Transverse colon (tissue), 4 donors: ENCODE results near the gene SMIM28. TPM values are rescaled to one million over a fixed set of nuclear protein-coding genes. Genes with fewer than 3 reads are reported as not detected.

Experiments used
- DNase-seq: peaks from one replicate; pipeline ENCODE4 v3.0.0-alpha.2; 2019
- H3K27ac ChIP-seq, 4 donors: fragments of 200-600 bp; sonication (generic); 2 replicates each; pipeline ENCODE4 v1.5.1; 2016 to 2018; ENCODE audit warnings: inconsistent platforms in 4 of 4
- H3K27me3 ChIP-seq: fragments of 200-600 bp; sonication (generic); 2 replicates; pipeline ENCODE4 v1.5.1; 2017; ENCODE audit warnings: inconsistent platforms
- H3K36me3 ChIP-seq, 4 donors: fragments of 200-600 bp; sonication (generic); 2 replicates each; pipeline ENCODE4 v1.5.1; 2017 to 2019; ENCODE audit warnings: inconsistent platforms in 4 of 4
- H3K4me1 ChIP-seq, 4 donors: fragments of 200-600 bp; sonication (generic); 2 replicates each; pipeline ENCODE4 v1.5.1; 2017 to 2020; ENCODE audit warnings: inconsistent platforms in 4 of 4
- H3K4me3 ChIP-seq, 4 donors: fragments of 200-600 bp; sonication (generic); 1 replicate in 1 of 4; 2 replicates in 3 of 4; pipeline versions ENCODE4 v1.5.1 to v1.6.1; 2017 to 2019; ENCODE audit warnings: inconsistent platforms in 4 of 4
- H3K9me3 ChIP-seq, 2 donors: fragments of 200-600 bp; sonication (generic); 2 replicates each; pipeline ENCODE4 v1.5.1; 2017 to 2019; ENCODE audit warnings: inconsistent platforms in 2 of 2
- CTCF ChIP-seq, 5 experiments: fragments of 200-600 bp in 3 of 5; fragments of 450-650 bp in 2 of 5; sonication (generic) in 3 of 5; IDR thresholded peaks; 1 replicate in 2 of 5; 2 replicates in 3 of 5; pipeline ENCODE4 v1.5.1; 2016 to 2017; ENCODE audit warnings: antibody characterized with exemption in 5 of 5, inconsistent platforms in 3 of 5, mild to moderate bottlenecking in 2 of 5, moderate library complexity in 1 of 5
- EP300 ChIP-seq: sonication (generic); formaldehyde crosslinking; IDR thresholded peaks from one replicate; pipeline ENCODE4 v1.6.1; 2017; ENCODE audit warnings: antibody characterized with exemption, low read depth
- POLR2A ChIP-seq: fragments of 450-650 bp; IDR thresholded peaks from one replicate; pipeline ENCODE4 v1.6.1; 2016; ENCODE audit warnings: antibody characterized with exemption, mild to moderate bottlenecking, moderate library complexity
- POLR2AphosphoS5 ChIP-seq, 3 donors: sonication (generic); formaldehyde crosslinking; IDR thresholded peaks; one replicate each; pipeline ENCODE4 v1.6.1; 2016; ENCODE audit warnings: antibody characterized with exemption in 3 of 3
- WGBS, 2 donors: methylation state at CpG; one replicate each; pipeline ENCODE4 v1.1.5; 2018; ENCODE audit warnings: low coverage in 1 of 2; 5-methylcytosine and 5-hydroxymethylcytosine counted together
- in situ Hi-C, 4 donors: fragments of 200-750 bp; cut with MboI; loops; one replicate each; pipeline versions ENCODE4 v1.15.0 to v1.15.1; 2017; ENCODE audit warnings: low sequenced_read_pairs in 3 of 4, low pct_ligation_motif_present in 1 of 4, low pct_unique_long_range_greater_than_20kb in 1 of 4
- intact Hi-C: fragments of 100-400 bp; cut with DNase I; formaldehyde crosslinking; loops from one replicate; pipeline ENCODE4 v1.15.1; 2023; ENCODE audit warnings: low total_unique reads
- total RNA-seq, 4 donors: library from RNA; depleted of rRNA; stranded (reverse); fragments of >200 nt; gene quantifications; one replicate each; pipeline ENCODE4 v1.1.0, GENCODE V29; 2016

Gene SMIM28
- total RNA-seq, 4 donors from 2014 or later: 0.96 TPM; not detected in 3

GRCh38 chr6:138410048-138410735, 32.5 kb downstream of the SMIM28 start:
- no peak overlapping the region for H3K27ac ChIP-seq
- in situ Hi-C loops (loop anchor here in 3 of 4 donors (25.0 kb wide), 2 partner anchors 298 to 352 kb away; partner anchors contain the start of genes CCDC28A (in 2 of the 3) and PERP (in 2 of the 3)), intact Hi-C loops (no loop called here)
- H3K27me3 ChIP-seq: no peaks in the 10 kb centered on the region
- no peak for DNase-seq
- peaks cover 0 to 48% (median 19%) of the 10 kb centered on the region in 4 donors for H3K36me3 ChIP-seq
- WGBS, 2 donors: 75 to 80% methylated on average over 8 of the region's 8 CpGs
- TF ChIP-seq EP300 (no peak), CTCF (IDR thresholded peaks at IDR 0.05) (no peak), POLR2A (no peak), POLR2AphosphoS5 (IDR thresholded peaks at IDR 0.05) (no peak)
- H3K9me3 ChIP-seq: no peaks in the 10 kb centered on the region
- peaks cover 0 to 26% (median 8%) of the 10 kb centered on the region in 4 donors for H3K4me1 ChIP-seq
- no peak overlapping the region for H3K4me3 ChIP-seq

DNA sequence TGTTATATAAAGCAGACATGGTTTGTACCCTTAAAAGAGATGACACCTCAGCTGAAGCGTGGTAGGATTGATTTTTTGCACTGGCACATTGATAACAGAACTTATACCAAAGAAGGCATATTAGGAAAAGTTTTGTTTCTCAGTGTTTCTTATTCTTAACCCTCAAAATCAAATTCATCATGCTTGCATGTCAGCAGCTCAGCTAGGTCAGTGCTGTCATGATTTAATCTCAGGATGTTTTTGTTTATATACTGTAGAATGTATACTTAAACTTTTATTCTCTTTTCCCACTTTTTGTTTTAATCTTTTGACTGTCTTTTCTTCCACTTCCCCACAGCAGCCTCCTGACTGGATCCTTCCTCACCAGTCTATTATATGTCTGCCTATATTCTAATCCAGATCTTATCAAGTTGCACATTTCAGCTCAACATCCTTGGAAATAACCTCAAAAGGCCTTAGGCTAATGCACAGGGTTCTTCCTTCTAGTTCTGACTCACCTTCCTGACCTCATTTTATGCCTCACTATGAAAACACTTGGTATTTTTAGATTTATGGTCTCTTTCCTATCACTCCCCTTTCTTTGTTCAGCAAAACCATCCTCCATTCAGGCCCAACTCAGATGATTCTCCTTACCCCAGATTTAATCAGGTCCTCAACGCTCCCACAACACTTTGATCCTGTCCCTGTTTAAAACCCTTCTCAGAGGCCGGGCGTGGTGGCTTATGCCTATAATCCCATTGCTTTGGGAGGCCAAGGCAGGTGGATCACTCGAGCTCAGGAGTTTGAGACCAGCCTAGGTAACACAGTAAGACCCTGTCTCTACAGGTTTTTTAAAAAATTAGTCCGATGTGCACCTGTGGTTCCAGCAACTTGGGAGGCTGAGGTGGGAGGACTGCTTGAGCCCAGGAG, 33.5 kb downstream of the SMIM28 start:
- intact Hi-C loops (no loop called here), in situ Hi-C loops (loop anchor here in 3 of 4 donors (25.0 kb wide), 2 partner anchors 299 to 351 kb away; partner anchors contain the start of genes CCDC28A (in 2 of the 3) and PERP (in 2 of the 3))
- WGBS, 2 donors: 73 to 80% methylated on average over 2 to 6 of the region's 6 CpGs
- H3K4me1 ChIP-seq: peaks cover 0 to 16% (median 0%) of the 10 kb centered on the region in 4 donors
- TF ChIP-seq CTCF (IDR thresholded peaks at IDR 0.05): no peak
- no peak for TF ChIP-seq POLR2A
- no peak for TF ChIP-seq EP300
- no peak for TF ChIP-seq POLR2AphosphoS5 (IDR thresholded peaks at IDR 0.05)
- H3K27ac ChIP-seq: no peak overlapping the region
- no peaks in the 10 kb centered on the region for H3K27me3 ChIP-seq
- no peak for DNase-seq
- peaks cover 0 to 48% (median 19%) of the 10 kb centered on the region in 4 donors for H3K36me3 ChIP-seq
- no peaks in the 10 kb centered on the region for H3K9me3 ChIP-seq
- H3K4me3 ChIP-seq: no peak overlapping the region

- peaks cover 0 to 25% (median 12%) of the 10 kb centered on the region in 4 donors for H3K36me3 ChIP-seq
These were observed 37.4 kb downstream of the SMIM28 start for GRCh38 chr6:138415125-138415524.

More at GRCh38 chr6:138415125-138415524, 37.4 kb downstream of the SMIM28 start:
- WGBS, 2 donors: 92 to 94% methylated on average over 5 of the region's 5 CpGs
- Histone ChIP-seq H3K4me1 (peaks cover 0 to 11% (median 0%) of the 10 kb centered on the region in 4 donors), H3K9me3 (no peaks in the 10 kb centered on the region), H3K27ac (no peak overlapping the region), H3K27me3 (no peaks in the 10 kb centered on the region), H3K4me3 (no peak overlapping the region)
- TF ChIP-seq CTCF (IDR thresholded peaks at IDR 0.05) (no peak), EP300 (no peak), POLR2AphosphoS5 (IDR thresholded peaks at IDR 0.05) (no peak), POLR2A (no peak)
- in situ Hi-C loops (loop anchor here in 3 of 4 donors (25.0 kb wide), 2 partner anchors 303 to 347 kb away; partner anchors contain the start of genes CCDC28A (in 2 of the 3) and PERP (in 2 of the 3)), intact Hi-C loops (no loop called here)
- DNase-seq: no peak
